GM23338 (cell line): ENCODE data around the gene KRT81.

Experiments used
- CREB1 ChIP-seq: fragments of 250-450 bp; sonication (Bioruptor Pico); IDR thresholded peaks from 2 replicates; pipeline ENCODE4 v1.5.0; 2020; ENCODE audit warnings: low read depth, mild to moderate bottlenecking, moderate library complexity
- CTCF ChIP-seq, 2 experiments: fragments of 200-600 bp in 1 of 2; sonication (generic) in 1 of 2; conservative IDR thresholded peaks; 2 replicates each; pipeline versions ENCODE4 v1.5.1 to v1.6.1; 2016 to 2017; ENCODE audit warnings: antibody characterized with exemption in 2 of 2, low read depth in 2 of 2, mild to moderate bottlenecking in 2 of 2, moderate library complexity in 1 of 2
- EZH2 ChIP-seq: fragments of 200-600 bp; sonication (generic); IDR thresholded peaks from one replicate; pipeline ENCODE4 v1.8.0; 2017; ENCODE audit warnings: antibody characterized with exemption, mild to moderate bottlenecking, low read depth; ENCODE audit not compliant: unreplicated experiment
- EZH2phosphoT487 ChIP-seq: fragments of 200-600 bp; sonication (generic); IDR thresholded peaks from one replicate; pipeline ENCODE4 v1.8.1; 2018; ENCODE audit warnings: antibody characterized with exemption; ENCODE audit not compliant: unreplicated experiment
- POLR2AphosphoS5 ChIP-seq: IDR thresholded peaks from 2 replicates; pipeline ENCODE4 v1.6.1; 2016; ENCODE audit warnings: antibody characterized with exemption, low read depth
- STAT1 ChIP-seq: IDR thresholded peaks from one replicate; pipeline ENCODE4 v1.6.1; 2016; ENCODE audit warnings: antibody characterized with exemption; ENCODE audit not compliant: unreplicated experiment

- TF ChIP-seq CTCF (conservative IDR thresholded peaks at IDR 0.05; ENCODE audit: low read depth in 2 of 2): no peak
- no peak for TF ChIP-seq EZH2
- no peak for TF ChIP-seq STAT1
- TF ChIP-seq POLR2AphosphoS5: no peak
- no peak for TF ChIP-seq CREB1 (CRISPR knock-in tag)
- TF ChIP-seq EZH2phosphoT487: no peak
Measured at GRCh38 chr12:52268212-52268611, 23.1 kb downstream of the KRT81 start.
